A673 (cell line): ENCODE data around the gene TMEM208. TPM values are rescaled to one million over a fixed set of nuclear protein-coding genes. Genes with fewer than 3 reads are reported as not detected.

Experiments
- BruUV-seq: library from RNA; stranded (reverse); fragments of 400-500 nt; replicated peaks from 2 replicates; lab custom pipeline; 2021; lab: Mats Ljungman, UMichigan
- CTCF ChIA-PET: fragments of 300-600 bp; sonication (Branson Sonifier 250); formaldehyde crosslinking; loops from one replicate; lab custom pipeline; 2022; ENCODE audit warnings: antibody characterized with exemption; lab: Charles Lee
- POLR2A ChIA-PET: fragments of 300-600 bp; sonication (Branson Sonifier 250); formaldehyde crosslinking; loops from one replicate; lab custom pipeline; 2022; ENCODE audit warnings: antibody characterized with exemption; ENCODE audit not compliant: low non-redundant PET; lab: Charles Lee
- DNase-seq: peaks from one replicate; pipeline ENCODE4 v3.0.0-alpha.2; 2015; ENCODE audit warnings: low spot score
- H3K27ac ChIP-seq: fragments of 200-600 bp; sonication (generic); 2 replicates; pipeline ENCODE4 v1.5.1; 2016; ENCODE audit warnings: mixed run types, low read depth, mild to moderate bottlenecking, mixed read lengths, antibody characterized with exemption, low read length; ENCODE audit not compliant: poor library complexity, severe bottlenecking
- H3K27me3 ChIP-seq: fragments of 200-600 bp; sonication (generic); replicated peaks from 2 replicates; pipeline ENCODE4 v1.6.1; 2017; ENCODE audit warnings: mixed run types, low read depth, mild to moderate bottlenecking, mixed read lengths, antibody characterized with exemption, low read length; ENCODE audit not compliant: insufficient read depth, poor library complexity
- H3K36me3 ChIP-seq: fragments of 200-600 bp; sonication (generic); 2 replicates; pipeline ENCODE4 v1.6.1; 2016; ENCODE audit warnings: mixed run types, mild to moderate bottlenecking, mixed read lengths, antibody characterized with exemption, low read length; ENCODE audit not compliant: insufficient read depth, poor library complexity, severe bottlenecking
- H3K4me1 ChIP-seq: fragments of 200-600 bp; sonication (generic); 2 replicates; pipeline ENCODE4 v1.6.1; 2017; ENCODE audit warnings: mixed run types, mild to moderate bottlenecking, mixed read lengths, antibody characterized with exemption, low read length; ENCODE audit not compliant: insufficient read depth, poor library complexity, severe bottlenecking
- H3K4me3 ChIP-seq: fragments of 200-600 bp; sonication (generic); 2 replicates; pipeline ENCODE4 v1.5.1; 2016; ENCODE audit warnings: low read depth, mixed run types, mild to moderate bottlenecking, mixed read lengths, low read length; ENCODE audit not compliant: poor library complexity, severe bottlenecking
- H3K9me3 ChIP-seq: fragments of 200-600 bp; sonication (generic); 2 replicates; pipeline ENCODE4 v1.6.1; 2016; ENCODE audit warnings: mixed run types, low read depth, mild to moderate bottlenecking, mixed read lengths, antibody characterized with exemption, low read length; ENCODE audit not compliant: poor library complexity, severe bottlenecking
- EZH2 ChIP-seq: fragments of 200-600 bp; sonication (generic); IDR thresholded peaks from 2 replicates; pipeline ENCODE4 v1.6.1; 2017; ENCODE audit warnings: borderline replicate concordance, low read depth, mild to moderate bottlenecking, mixed read lengths, antibody characterized with exemption, low read length; ENCODE audit not compliant: poor library complexity, severe bottlenecking
- intact Hi-C: fragments of 100-400 bp; cut with micrococcal nuclease; formaldehyde crosslinking; loops from one replicate; pipeline ENCODE4 v1.10.0; 2022; ENCODE audit not compliant: unreplicated experiment
- total RNA-seq: library from RNA; stranded (reverse); gene quantifications from 2 replicates; pipeline ENCODE4 v1.2.3, GENCODE V29; 2021
- TF ChIP-seq, protein P1 (sequence below): fragments of 300-800, 200-600 bp; sonication (generic); conservative IDR thresholded peaks from 2 replicates; pipeline ENCODE4 v1.5.1; 2017; ENCODE audit warnings: low read depth, mild to moderate bottlenecking, antibody characterized with exemption, low read length, moderate library complexity, mixed read lengths

The TMEM208 gene
- total RNA-seq, 1 experiment from 2014 or later = 38.2 TPM

DNA sequence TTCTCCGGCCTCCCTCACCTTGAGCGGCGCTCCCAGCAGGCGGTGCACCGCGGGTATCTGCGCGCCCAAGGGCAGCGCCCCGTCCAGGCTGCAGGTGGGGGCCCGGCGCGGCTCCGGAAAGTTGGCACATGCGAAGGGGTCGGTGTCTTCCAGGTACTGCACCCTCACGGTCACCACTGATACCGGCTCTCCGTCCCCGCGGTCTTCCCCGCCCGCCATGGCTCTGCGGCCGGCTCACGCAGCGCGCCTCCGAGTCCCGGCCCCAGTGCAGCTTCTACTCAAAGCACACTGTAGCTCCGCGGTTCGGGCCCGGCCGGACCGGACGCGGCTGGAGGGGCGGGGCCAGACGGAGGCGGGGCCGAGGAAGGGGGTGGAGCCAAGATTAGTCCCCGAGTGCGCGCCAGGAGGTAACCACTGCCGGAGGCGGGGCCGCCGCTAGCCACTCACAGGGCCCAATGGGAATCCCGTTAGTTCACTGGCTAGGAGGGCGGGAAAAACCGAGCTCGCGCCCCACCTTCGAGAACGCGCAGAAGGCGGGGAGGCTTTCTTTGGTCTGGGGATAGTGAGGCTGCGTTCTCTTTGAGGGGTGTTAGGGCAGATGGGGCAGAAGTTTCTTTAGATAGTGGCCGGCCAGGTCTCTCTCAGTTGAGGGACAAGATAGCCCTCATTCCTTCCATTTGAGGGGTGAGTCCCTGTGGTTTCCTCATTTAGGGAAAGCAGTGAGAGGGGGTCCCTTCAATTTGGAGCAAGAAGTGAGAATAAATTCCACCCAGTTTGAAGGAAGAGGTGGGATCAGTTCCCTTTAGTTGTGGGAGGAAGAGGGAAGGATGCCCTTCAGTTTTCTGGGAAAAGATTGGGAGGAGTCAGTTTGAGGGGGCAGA is 20.5 kb downstream of the TMEM208 start, which contains the start of gene FHOD1:
Gene FHOD1, minus strand, starts transcription at position 290 of the 881 bp plus-strand sequence. Its CDS starts 71 bp downstream, at position 219.
- peaks cover 58% of the 10 kb centered on the region for H3K4me1 ChIP-seq
- H3K27ac ChIP-seq = peak within 1 kb of the TSS; percentile 79
- intact Hi-C loops = no loop called here
- H3K27me3 ChIP-seq = no peaks in the 10 kb centered on the region
- no TSS peak for BruUV-seq
- CTCF ChIA-PET = interaction anchor here (0.6 kb wide), 1 partner anchor 180 kb away, joined by 4 read pairs; no protein-coding TSS in a partner anchor
- H3K9me3 ChIP-seq = no peaks in the 10 kb centered on the region
- no peaks in the 10 kb centered on the region for H3K36me3 ChIP-seq
- POLR2A ChIA-PET = interaction anchor here (0.5 kb wide), 1 partner anchor 15 kb away, joined by 4 read pairs; no protein-coding TSS in a partner anchor
- H3K4me3 ChIP-seq = peak within 1 kb of the TSS; percentile 90
- TF ChIP-seq, protein P1, sequence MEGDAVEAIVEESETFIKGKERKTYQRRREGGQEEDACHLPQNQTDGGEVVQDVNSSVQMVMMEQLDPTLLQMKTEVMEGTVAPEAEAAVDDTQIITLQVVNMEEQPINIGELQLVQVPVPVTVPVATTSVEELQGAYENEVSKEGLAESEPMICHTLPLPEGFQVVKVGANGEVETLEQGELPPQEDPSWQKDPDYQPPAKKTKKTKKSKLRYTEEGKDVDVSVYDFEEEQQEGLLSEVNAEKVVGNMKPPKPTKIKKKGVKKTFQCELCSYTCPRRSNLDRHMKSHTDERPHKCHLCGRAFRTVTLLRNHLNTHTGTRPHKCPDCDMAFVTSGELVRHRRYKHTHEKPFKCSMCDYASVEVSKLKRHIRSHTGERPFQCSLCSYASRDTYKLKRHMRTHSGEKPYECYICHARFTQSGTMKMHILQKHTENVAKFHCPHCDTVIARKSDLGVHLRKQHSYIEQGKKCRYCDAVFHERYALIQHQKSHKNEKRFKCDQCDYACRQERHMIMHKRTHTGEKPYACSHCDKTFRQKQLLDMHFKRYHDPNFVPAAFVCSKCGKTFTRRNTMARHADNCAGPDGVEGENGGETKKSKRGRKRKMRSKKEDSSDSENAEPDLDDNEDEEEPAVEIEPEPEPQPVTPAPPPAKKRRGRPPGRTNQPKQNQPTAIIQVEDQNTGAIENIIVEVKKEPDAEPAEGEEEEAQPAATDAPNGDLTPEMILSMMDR = no peak
- TF ChIP-seq EZH2 = no peak
- DNase-seq = peak; percentile 98

DNA sequence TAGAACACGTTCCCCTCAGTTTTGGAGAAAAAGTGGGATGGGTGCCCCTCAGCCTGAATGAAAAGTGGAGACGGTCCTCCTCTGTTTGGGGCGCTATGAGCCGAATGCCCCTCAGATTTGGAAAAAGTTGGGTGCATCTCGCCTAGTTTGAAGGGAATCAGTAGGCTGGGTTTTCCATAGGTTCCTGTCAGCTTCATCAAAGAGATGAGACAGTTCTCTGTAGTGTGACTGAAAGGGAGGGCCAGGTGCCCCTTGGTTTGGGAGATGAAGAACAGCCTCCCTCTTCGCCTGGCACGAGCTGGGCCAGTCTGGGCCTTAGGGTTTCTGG is 21.1 kb downstream of the TMEM208 start:
- H3K36me3 ChIP-seq = no peaks in the 10 kb centered on the region
- POLR2A ChIA-PET = interaction anchor here (0.5 kb wide), 1 partner anchor 15 kb away, joined by 4 read pairs; no protein-coding TSS in a partner anchor
- CTCF ChIA-PET = interaction anchor here (0.6 kb wide), 1 partner anchor 141 kb away, joined by 10 read pairs; no protein-coding TSS in a partner anchor
- H3K4me3 ChIP-seq = peak overlapping the region; percentile 90
- H3K9me3 ChIP-seq = no peaks in the 10 kb centered on the region
- peak; percentile 57 for DNase-seq
- intact Hi-C loops = no loop called here
- peak overlapping the region; percentile 79 for H3K27ac ChIP-seq
- no peak for TF ChIP-seq EZH2
- TF ChIP-seq, protein P1 = no peak
- H3K4me1 ChIP-seq = peaks cover 56% of the 10 kb centered on the region
- H3K27me3 ChIP-seq = no peaks in the 10 kb centered on the region
- no TSS peak for BruUV-seq

DNA sequence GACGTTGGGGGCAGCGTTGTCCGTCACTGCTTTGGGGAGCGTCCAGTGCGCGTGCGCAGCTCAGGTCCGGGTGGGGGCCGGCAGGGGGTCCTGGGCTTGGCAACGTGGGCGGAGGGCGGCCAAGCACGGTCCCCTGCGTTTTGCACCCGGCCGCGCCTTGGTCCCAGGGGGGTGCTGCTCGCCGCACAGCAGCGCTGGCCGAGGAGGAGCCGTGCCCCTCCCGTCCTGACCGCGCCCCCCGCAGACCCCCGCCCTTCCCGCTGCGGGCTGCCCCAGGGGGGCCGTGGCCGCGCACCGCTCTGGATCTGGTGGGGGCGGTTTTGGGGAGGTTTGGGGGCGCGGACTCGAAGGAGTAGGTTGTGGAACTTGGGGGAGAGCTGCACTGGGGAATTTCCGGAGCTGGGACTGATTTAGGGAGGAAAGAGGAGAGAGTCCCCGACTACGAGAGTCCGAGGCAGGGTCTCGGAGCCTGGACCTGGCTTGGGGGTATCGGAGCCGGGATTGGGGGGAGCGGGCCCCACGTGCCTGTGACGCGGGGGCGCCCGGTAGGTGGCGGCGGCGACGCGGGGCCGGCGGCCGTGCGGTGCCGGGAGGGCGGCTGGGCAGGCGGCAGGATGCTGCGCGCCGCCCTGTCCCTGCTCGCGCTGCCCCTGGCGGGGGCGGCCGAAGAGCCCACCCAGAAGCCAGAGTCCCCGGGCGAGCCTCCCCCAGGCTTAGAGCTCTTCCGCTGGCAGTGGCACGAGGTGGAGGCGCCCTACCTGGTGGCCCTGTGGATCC is 21.7 kb downstream of the TMEM208 start, which contains the start of gene SLC9A5:
Gene SLC9A5, plus strand, starts transcription at position 579 of the 777 bp plus-strand sequence. Its CDS starts 36 bp downstream, at position 615.
- POLR2A ChIA-PET = interaction anchor here (0.7 kb wide), 1 partner anchor 31 kb away, joined by 3 read pairs; no protein-coding TSS in a partner anchor
- H3K4me3 ChIP-seq = peak within 1 kb of the TSS; percentile 90
- peak within 1 kb of the TSS; percentile 79 for H3K27ac ChIP-seq
- TF ChIP-seq, protein P1 = peak; percentile 19; the same call in 1 of the 2 replicates
- TF ChIP-seq EZH2 = no peak
- CTCF ChIA-PET = interaction anchor here (0.6 kb wide), 1 partner anchor 140 kb away, joined by 10 read pairs; no protein-coding TSS in a partner anchor
- H3K36me3 ChIP-seq = no peaks in the 10 kb centered on the region
- no peak for DNase-seq
- H3K4me1 ChIP-seq = peaks cover 50% of the 10 kb centered on the region
- no peaks in the 10 kb centered on the region for H3K9me3 ChIP-seq
- no TSS peak for BruUV-seq
- no peaks in the 10 kb centered on the region for H3K27me3 ChIP-seq
- intact Hi-C loops = no loop called here
